B cell (primary cell): ENCODE data around the gene GNB2.

Experiments used
- EZH2 ChIP-seq: IDR thresholded peaks from 2 replicates; pipeline ENCODE4 v1.6.1; 2012; ENCODE audit warnings: borderline replicate concordance, low read depth, mild to moderate bottlenecking, moderate library complexity, low read length; ENCODE audit not compliant: insufficient read depth, poor library complexity, severe bottlenecking
- TF ChIP-seq, protein P1 (sequence below): fragments of 200-600 bp; IDR thresholded peaks from one replicate; pipeline ENCODE4 v1.8.0; 2022; ENCODE audit warnings: antibody characterized with exemption, mild to moderate bottlenecking

DNA sequence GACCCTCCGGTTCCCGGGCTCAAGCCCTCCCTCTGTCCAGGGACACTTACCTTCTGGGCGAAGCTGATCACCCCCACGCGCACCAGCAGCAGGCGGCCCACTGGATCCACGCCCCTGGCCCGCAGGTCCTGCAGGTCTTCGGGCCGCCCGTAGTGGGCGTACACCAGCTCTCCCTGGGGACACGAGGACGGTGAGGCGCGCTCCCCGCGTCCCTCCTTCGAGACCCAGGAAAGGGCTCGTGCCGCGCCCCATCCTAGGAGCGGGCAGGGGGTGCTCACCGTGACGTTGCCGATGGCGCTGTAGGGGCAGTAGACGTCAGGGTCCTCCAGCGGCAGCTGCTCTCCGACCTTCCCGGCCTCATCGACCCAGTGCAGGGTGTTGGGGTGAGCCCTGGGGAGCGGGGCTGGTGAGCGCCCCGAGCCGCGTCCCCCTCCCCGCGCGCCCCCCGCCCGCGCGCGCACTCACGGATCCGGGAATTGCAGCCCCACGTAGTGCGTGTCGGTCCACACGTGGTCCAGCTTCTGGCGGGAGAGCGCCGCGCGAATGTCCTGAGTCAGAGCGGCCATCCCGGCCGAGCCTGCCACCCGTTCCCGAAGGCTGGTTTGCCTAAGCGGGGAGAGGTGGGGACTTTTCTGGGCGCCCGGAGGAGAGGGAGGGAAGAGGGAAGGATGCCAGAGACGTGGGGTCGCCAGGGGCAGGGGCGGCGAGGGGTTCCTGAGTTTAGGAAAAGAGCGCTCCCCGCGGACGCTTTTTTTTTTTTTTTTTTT, 40.4 kb upstream of the GNB2 start:
- TF ChIP-seq, protein P1, sequence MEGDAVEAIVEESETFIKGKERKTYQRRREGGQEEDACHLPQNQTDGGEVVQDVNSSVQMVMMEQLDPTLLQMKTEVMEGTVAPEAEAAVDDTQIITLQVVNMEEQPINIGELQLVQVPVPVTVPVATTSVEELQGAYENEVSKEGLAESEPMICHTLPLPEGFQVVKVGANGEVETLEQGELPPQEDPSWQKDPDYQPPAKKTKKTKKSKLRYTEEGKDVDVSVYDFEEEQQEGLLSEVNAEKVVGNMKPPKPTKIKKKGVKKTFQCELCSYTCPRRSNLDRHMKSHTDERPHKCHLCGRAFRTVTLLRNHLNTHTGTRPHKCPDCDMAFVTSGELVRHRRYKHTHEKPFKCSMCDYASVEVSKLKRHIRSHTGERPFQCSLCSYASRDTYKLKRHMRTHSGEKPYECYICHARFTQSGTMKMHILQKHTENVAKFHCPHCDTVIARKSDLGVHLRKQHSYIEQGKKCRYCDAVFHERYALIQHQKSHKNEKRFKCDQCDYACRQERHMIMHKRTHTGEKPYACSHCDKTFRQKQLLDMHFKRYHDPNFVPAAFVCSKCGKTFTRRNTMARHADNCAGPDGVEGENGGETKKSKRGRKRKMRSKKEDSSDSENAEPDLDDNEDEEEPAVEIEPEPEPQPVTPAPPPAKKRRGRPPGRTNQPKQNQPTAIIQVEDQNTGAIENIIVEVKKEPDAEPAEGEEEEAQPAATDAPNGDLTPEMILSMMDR = no peak
- TF ChIP-seq EZH2 = no peak
